Measurements from ENCODE around the gene OXCT1.

OXCT1 gene

DNA sequence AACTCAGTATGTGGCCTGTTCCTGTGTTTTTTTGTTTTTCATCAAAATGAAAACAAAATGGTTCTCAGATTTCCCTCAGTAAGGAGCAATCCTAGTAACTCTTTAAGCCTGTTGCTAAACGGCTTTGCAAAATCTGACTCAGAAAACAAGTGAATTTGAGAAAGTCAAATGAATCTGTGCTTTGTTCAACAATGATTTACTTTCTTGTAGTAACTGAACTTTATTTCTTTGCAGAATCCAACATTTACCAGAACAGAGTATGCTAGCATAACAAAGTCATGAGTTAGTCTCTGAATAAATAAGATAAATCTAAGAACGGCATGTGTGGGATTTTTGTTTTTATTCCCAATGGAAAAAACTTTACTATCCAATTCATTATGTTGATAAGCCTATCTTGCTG, 93.8 kb downstream of the OXCT1 start:
- peaks cover 5% of the 10 kb centered on the region for H3K36me3 Mint-ChIP-seq (ENCODE audit: insufficient read depth)
- H3K27me3 Mint-ChIP-seq = no peaks in the 10 kb centered on the region
- no peak overlapping the region for H3K27ac Mint-ChIP-seq (ENCODE audit: low read depth)
- ATAC-seq (replicated peaks; ENCODE audit: extremely low read depth, poor library complexity, severe bottlenecking) (no peak), DNase-seq (ENCODE audit: low spot score in 2 of 2) (no peak)
- H3K9me3 Mint-ChIP-seq = no peaks in the 10 kb centered on the region
- peaks cover 15% of the 10 kb centered on the region for H3K4me1 Mint-ChIP-seq
- no peak overlapping the region for H3K4me3 Mint-ChIP-seq

DNA sequence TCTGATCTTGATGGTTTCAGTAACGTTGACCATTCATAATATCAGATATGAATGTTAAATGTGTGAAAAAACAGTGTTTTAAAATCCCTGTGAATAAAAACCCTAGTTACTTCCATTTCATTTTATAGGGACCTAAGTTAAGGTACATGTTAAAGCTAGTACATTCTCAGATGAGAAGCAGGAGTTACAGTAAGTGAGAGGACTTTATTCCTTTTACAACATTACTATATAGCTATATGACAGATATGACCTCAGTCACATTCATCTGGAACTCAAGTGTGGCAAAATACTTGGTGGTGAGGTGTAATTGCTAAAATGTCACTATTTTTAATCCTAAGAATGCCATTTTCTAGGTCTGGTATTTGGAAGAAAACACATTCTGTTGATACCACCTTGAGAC, 96.4 kb downstream of the OXCT1 start:
- peaks cover 1% of the 10 kb centered on the region for H3K36me3 Mint-ChIP-seq (ENCODE audit: insufficient read depth)
- no peaks in the 10 kb centered on the region for H3K9me3 Mint-ChIP-seq

DNA sequence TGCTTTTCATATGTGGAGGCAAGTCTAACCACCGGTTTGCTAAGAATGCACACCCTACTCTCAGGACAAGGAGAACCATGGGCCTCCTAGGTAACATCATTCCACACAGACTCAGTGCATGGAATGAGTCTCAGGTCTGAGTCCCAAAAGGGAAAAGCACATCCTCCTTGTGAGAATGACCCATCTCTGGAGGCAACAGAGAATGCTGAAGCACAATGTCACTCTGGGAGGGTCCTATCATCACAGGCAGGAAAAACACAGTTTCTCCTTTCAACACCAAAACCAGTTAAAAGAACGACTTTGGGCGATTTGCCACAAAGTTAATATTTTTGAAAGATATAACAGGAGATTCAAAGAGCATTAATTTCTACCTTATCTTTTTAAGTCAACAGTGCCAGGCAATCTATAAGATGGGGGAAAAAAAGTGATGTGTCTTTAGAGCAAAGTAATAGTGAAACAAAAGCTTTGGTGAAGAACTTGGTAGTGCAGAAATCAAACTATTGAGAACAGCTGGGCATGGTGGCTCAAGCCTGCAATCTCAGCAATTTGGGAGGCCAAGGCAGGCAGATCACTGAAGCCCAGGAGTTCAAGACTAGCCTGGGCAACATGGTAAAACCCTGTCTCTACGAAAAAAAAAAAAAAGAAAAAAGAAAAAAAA, 97.3 kb downstream of the OXCT1 start:
- Mint-ChIP-seq H3K4me1 (peaks cover 26% of the 10 kb centered on the region), H3K4me3 (no peak overlapping the region), H3K27me3 (no peaks in the 10 kb centered on the region), H3K27ac (ENCODE audit: low read depth) (no peak overlapping the region), H3K9me3 (no peaks in the 10 kb centered on the region), H3K36me3 (ENCODE audit: insufficient read depth) (peaks cover 1% of the 10 kb centered on the region)
- no peak for ATAC-seq (replicated peaks; ENCODE audit: extremely low read depth, poor library complexity, severe bottlenecking)
- no peak for DNase-seq (ENCODE audit: low spot score in 2 of 2)

More for the DNA sequence above, 96.4 kb downstream of the OXCT1 start:
- Mint-ChIP-seq H3K27ac (ENCODE audit: low read depth) (no peak overlapping the region), H3K4me1 (peaks cover 18% of the 10 kb centered on the region), H3K4me3 (no peak overlapping the region), H3K27me3 (no peaks in the 10 kb centered on the region)
- no peak for DNase-seq (ENCODE audit: low spot score in 2 of 2)
- no peak for ATAC-seq (replicated peaks; ENCODE audit: extremely low read depth, poor library complexity, severe bottlenecking)

DNA sequence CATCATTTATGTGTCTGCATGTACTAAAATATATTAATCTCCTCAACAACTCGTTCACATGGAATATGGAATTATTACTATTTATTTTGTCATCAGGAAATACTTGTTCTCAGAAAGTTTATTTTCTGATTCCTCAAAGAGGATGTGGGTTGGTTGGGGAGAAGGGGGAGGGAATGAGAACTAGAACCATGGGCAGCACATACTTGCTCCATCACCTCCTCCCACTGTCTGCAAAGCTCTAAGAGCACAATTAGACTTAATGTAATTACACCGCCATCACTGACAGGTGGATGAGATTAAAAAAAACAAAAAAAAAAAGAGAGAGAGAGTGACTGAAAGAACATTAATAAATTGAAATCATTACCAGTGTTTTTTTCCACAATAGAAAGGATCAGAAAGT, 98.2 kb downstream of the OXCT1 start:
- no peaks in the 10 kb centered on the region for H3K9me3 Mint-ChIP-seq
- H3K4me1 Mint-ChIP-seq = peaks cover 31% of the 10 kb centered on the region
- H3K36me3 Mint-ChIP-seq (ENCODE audit: insufficient read depth) = peaks cover 1% of the 10 kb centered on the region
- no peaks in the 10 kb centered on the region for H3K27me3 Mint-ChIP-seq
- ATAC-seq (replicated peaks; ENCODE audit: extremely low read depth, poor library complexity, severe bottlenecking) (no peak), DNase-seq (ENCODE audit: low spot score in 2 of 2) (no peak)
- no peak overlapping the region for H3K4me3 Mint-ChIP-seq
- H3K27ac Mint-ChIP-seq (ENCODE audit: low read depth) = no peak overlapping the region

DNA sequence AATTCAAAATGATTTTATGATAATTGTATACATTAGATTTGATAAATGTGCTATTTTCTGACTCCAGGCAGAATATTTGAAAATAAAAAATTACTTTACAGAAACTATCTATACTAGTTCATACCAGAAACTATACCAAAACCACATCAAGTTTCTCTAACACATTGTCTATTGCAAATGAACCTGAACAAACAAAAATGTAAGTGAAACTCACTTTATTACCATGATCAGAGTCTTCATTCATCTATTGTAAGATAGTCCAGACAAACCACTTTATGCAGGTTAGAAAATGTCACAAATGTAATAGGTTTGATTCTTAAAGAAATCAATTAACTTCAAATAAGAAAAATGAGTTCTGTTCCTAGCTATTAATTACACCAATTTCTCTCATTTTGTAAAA, 99.4 kb downstream of the OXCT1 start:
- Mint-ChIP-seq H3K4me1 (peaks cover 31% of the 10 kb centered on the region), H3K27me3 (no peaks in the 10 kb centered on the region), H3K4me3 (no peak overlapping the region), H3K9me3 (no peaks in the 10 kb centered on the region), H3K36me3 (ENCODE audit: insufficient read depth) (peaks cover 1% of the 10 kb centered on the region), H3K27ac (ENCODE audit: low read depth) (no peak overlapping the region)
- ATAC-seq (replicated peaks; ENCODE audit: extremely low read depth, poor library complexity, severe bottlenecking) (no peak), DNase-seq (ENCODE audit: low spot score in 2 of 2) (no peak)

DNA sequence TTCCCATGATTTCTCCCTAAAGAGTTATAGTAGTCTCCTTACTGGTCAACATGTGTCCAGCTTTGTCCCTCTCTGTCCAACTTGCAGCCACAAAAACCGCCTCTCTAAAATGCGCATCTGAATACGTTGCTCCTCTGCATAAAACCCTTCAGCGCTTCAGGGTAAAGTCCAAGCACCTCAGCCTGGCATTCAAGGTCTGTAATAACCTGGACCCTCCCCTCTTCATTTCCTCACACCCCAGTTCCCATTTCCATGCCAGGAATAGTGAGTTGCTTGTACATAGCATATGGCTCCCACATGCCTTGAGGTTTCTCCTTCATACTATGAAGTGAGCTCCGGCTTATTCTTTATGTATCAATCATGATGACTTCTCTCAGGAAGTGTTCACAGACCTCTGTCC, 101.5 kb downstream of the OXCT1 start:
- H3K36me3 Mint-ChIP-seq (ENCODE audit: insufficient read depth) = peaks cover 3% of the 10 kb centered on the region
- H3K9me3 Mint-ChIP-seq = no peaks in the 10 kb centered on the region
- ATAC-seq (replicated peaks; ENCODE audit: extremely low read depth, poor library complexity, severe bottlenecking) = no peak
- no peaks in the 10 kb centered on the region for H3K27me3 Mint-ChIP-seq
- H3K4me1 Mint-ChIP-seq = peaks cover 37% of the 10 kb centered on the region
- H3K4me3 Mint-ChIP-seq = no peak overlapping the region
- no peak for DNase-seq (ENCODE audit: low spot score in 2 of 2)
- H3K27ac Mint-ChIP-seq (ENCODE audit: low read depth) = no peak overlapping the region

DNA sequence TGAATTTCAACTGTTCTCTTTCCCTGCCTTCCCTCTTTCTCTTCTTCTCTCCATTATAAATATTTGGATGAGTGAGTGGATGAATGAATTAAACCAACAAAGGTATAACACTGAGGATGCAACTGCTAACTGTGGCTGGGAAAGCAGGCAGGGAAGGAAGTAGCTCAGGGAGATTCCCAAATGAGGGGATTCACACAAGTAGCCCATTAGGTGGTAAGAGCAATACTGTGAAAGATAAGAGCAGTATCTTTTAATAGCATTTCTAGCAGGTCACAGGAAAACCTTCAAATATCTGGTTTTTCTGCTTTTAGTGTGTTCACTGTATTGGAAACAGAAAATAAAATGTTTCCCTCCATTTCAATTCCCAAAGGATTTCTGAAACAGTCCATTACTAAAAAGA, 105.6 kb downstream of the OXCT1 start:
- Mint-ChIP-seq H3K27me3 (no peaks in the 10 kb centered on the region), H3K4me3 (no peak overlapping the region), H3K27ac (ENCODE audit: low read depth) (no peak overlapping the region), H3K9me3 (no peaks in the 10 kb centered on the region), H3K4me1 (peaks cover 38% of the 10 kb centered on the region), H3K36me3 (ENCODE audit: insufficient read depth) (peaks cover 9% of the 10 kb centered on the region)
- ATAC-seq (replicated peaks; ENCODE audit: extremely low read depth, poor library complexity, severe bottlenecking) = no peak
- DNase-seq (ENCODE audit: low spot score in 2 of 2) = no peak

DNA sequence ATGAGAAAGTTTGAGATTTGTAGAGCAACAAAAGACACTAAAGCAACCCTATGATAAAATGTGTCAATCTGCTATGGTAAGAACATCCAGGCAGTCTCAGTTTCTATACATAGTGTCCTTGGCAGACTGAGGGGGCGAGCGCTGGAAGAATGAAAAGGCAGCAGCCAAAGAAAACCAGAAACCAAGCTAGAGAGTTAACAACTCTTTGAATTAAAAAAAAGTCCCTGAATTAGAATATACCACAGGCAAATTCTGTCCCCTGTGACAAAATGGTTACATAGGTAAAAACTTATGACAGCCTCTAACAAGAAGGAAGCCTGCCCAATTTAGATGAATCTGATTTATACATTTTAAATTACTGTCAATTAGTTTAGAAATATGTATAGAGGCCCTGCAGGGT, 106.7 kb downstream of the OXCT1 start:
- Mint-ChIP-seq H3K4me3 (no peak overlapping the region), H3K27ac (ENCODE audit: low read depth) (no peak overlapping the region), H3K9me3 (no peaks in the 10 kb centered on the region), H3K27me3 (no peaks in the 10 kb centered on the region), H3K4me1 (peaks cover 31% of the 10 kb centered on the region), H3K36me3 (ENCODE audit: insufficient read depth) (peaks cover 13% of the 10 kb centered on the region)
- DNase-seq (ENCODE audit: low spot score in 2 of 2) (no peak), ATAC-seq (replicated peaks; ENCODE audit: extremely low read depth, poor library complexity, severe bottlenecking) (no peak)

DNA sequence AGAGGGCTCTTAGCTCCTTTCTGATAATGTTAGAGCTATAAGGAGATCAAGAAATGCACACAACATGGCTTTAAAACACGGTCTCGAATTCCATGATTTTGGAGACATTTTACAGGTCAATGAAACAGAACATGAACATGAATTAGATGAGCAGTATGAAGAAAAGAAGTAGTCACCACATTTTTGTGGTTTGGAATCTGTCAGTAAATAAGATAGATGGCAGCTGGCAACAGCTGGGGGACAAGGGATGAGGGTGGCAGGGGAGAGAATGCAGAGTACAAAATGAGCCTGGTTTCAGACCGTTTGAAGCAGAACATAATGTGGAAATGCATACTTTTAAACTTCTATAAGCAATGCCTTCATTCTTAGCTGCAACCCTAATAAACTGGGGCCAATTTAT, 107.1 kb downstream of the OXCT1 start:
- no peak for DNase-seq (ENCODE audit: low spot score in 2 of 2)
- H3K36me3 Mint-ChIP-seq (ENCODE audit: insufficient read depth) = peaks cover 17% of the 10 kb centered on the region
- H3K9me3 Mint-ChIP-seq = no peaks in the 10 kb centered on the region
- peaks cover 28% of the 10 kb centered on the region for H3K4me1 Mint-ChIP-seq
- ATAC-seq (replicated peaks; ENCODE audit: extremely low read depth, poor library complexity, severe bottlenecking) = no peak
- no peaks in the 10 kb centered on the region for H3K27me3 Mint-ChIP-seq
- no peak overlapping the region for H3K27ac Mint-ChIP-seq (ENCODE audit: low read depth)
- no peak overlapping the region for H3K4me3 Mint-ChIP-seq

DNA sequence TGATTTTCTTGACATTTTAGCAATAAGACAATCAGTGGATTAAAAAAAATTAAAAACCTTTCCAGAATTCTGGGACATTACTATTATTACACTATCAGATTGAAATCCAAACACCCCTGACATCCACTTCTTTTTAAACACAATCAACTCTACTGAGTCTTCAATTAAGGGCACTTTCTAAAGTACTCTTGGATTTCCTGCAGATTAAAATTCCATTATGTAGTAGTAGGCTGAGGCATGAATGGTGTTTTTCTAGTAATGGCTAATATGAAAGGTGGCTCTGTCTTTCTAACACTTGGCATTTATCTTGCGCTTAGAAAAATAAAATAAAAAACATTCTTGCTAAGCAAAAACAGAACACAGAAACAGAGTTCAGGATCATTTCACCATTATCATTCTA, 107.8 kb downstream of the OXCT1 start:
- no peak overlapping the region for H3K27ac Mint-ChIP-seq (ENCODE audit: low read depth)
- no peak overlapping the region for H3K4me3 Mint-ChIP-seq
- no peak for DNase-seq (ENCODE audit: low spot score in 2 of 2)
- ATAC-seq (replicated peaks; ENCODE audit: extremely low read depth, poor library complexity, severe bottlenecking) = no peak
- peaks cover 21% of the 10 kb centered on the region for H3K36me3 Mint-ChIP-seq (ENCODE audit: insufficient read depth)
- H3K9me3 Mint-ChIP-seq = no peaks in the 10 kb centered on the region
- H3K4me1 Mint-ChIP-seq = peaks cover 30% of the 10 kb centered on the region
- no peaks in the 10 kb centered on the region for H3K27me3 Mint-ChIP-seq

DNA sequence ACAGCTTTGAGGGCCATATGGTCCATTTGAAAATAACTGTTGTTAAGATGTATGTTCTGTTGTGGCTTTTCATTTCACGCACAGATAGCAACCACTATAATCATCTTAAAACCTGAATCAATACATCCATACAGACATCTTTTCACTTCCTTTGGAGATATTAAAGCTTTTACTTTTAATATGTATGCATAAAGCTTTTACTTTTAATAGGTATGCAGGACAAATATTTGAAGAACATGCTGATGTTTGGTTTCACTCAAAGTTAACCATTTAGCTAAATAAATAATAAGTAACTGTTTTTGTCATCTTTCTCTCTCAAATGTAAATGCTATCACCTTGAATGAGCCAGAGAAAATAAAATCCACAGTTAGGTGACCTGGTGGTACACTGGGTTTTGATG, 108.6 kb downstream of the OXCT1 start:
- Mint-ChIP-seq H3K36me3 (ENCODE audit: insufficient read depth) (peaks cover 21% of the 10 kb centered on the region), H3K4me3 (no peak overlapping the region), H3K9me3 (no peaks in the 10 kb centered on the region), H3K27ac (ENCODE audit: low read depth) (no peak overlapping the region), H3K4me1 (peaks cover 34% of the 10 kb centered on the region), H3K27me3 (no peaks in the 10 kb centered on the region)
- no peak for DNase-seq (ENCODE audit: low spot score in 2 of 2)
- ATAC-seq (replicated peaks; ENCODE audit: extremely low read depth, poor library complexity, severe bottlenecking) = no peak

DNA sequence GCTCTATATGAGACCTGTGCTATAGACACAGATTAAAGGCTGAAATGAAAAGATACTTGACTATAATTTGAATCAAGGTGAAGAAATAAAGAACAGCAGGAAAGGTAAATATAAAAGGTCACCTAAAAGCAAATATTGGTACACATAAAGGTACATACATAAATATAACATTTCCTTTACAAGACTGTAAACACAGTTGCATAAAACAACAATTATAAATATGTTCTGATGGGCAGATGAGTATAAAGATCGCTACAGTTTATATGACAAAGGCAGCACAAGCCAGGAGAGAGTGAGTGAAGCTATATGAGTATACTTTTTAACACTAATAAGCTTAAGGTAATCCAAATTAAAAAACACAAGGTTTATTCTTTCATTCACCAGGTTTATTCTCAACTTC, 114.5 kb downstream of the OXCT1 start:
- H3K4me3 Mint-ChIP-seq = no peak overlapping the region
- ATAC-seq (replicated peaks; ENCODE audit: extremely low read depth, poor library complexity, severe bottlenecking) = no peak
- no peak overlapping the region for H3K27ac Mint-ChIP-seq (ENCODE audit: low read depth)
- peaks cover 24% of the 10 kb centered on the region for H3K4me1 Mint-ChIP-seq
- H3K9me3 Mint-ChIP-seq = no peaks in the 10 kb centered on the region
- H3K27me3 Mint-ChIP-seq = no peaks in the 10 kb centered on the region
- peaks cover 14% of the 10 kb centered on the region for H3K36me3 Mint-ChIP-seq (ENCODE audit: insufficient read depth)
- DNase-seq (ENCODE audit: low spot score in 2 of 2) = no peak

DNA sequence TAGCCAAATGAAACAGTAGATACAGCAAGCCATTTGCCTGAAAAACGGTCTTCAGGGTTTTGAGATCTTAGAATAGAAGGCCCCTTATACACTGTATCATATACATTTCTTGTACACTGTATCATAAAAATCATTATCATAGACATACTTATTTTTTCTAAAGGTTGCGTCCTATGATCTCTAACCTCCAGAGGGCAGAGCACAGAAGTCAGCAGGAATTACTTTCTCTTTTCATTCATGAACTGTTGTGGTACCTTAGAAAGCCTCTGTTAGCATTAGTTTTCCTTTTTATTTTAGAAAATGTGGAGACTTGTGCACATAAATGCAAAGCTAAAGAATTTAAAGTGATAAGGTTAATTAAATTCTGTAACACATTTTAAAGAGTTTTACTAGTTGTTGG, 115.4 kb downstream of the OXCT1 start:
- DNase-seq (ENCODE audit: low spot score in 2 of 2) (no peak), ATAC-seq (replicated peaks; ENCODE audit: extremely low read depth, poor library complexity, severe bottlenecking) (no peak)
- Mint-ChIP-seq H3K4me1 (peaks cover 22% of the 10 kb centered on the region), H3K27me3 (no peaks in the 10 kb centered on the region), H3K9me3 (no peaks in the 10 kb centered on the region), H3K4me3 (no peak overlapping the region), H3K27ac (ENCODE audit: low read depth) (no peak overlapping the region), H3K36me3 (ENCODE audit: insufficient read depth) (peaks cover 15% of the 10 kb centered on the region)

DNA sequence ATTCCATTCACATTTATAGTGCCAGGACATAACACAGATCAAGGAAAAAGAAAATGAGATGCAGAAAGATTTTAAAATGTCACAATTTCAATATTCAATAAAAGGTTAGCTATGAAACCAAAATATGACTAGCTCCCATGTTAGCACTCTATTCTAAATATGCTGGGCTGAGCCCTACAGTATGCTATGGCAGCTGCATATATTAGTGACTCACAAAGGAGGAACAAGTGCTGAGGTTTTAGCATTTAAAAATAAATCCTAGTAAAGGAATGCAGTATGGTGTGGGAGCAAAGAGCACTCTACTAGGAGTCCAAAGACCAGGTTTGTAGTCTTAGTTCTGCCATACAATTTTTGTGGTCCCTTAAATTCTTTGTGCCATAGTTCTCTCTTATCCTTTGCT, 118.4 kb downstream of the OXCT1 start:
- ATAC-seq (replicated peaks; ENCODE audit: extremely low read depth, poor library complexity, severe bottlenecking) (no peak), DNase-seq (ENCODE audit: low spot score in 2 of 2) (no peak)
- H3K27me3 Mint-ChIP-seq = no peaks in the 10 kb centered on the region
- H3K9me3 Mint-ChIP-seq = no peaks in the 10 kb centered on the region
- H3K4me3 Mint-ChIP-seq = no peak overlapping the region
- peaks cover 6% of the 10 kb centered on the region for H3K36me3 Mint-ChIP-seq (ENCODE audit: insufficient read depth)
- peaks cover 11% of the 10 kb centered on the region for H3K4me1 Mint-ChIP-seq
- no peak overlapping the region for H3K27ac Mint-ChIP-seq (ENCODE audit: low read depth)
